BE2C (cell line): Measurements from ENCODE around the gene SOST.
A peak's percentile ranks its signal among the peaks of the same experiment; 100 is the strongest.

Experiments
- DNase-seq: peaks from one replicate; pipeline ENCODE4 v3.0.0-alpha.2; 2020
- H3K27me3 ChIP-seq: fragments of 250-450 bp; sonication (Bioruptor Pico); 2 replicates; pipeline ENCODE4 v1.5.1; 2020; ENCODE audit warnings: mild to moderate bottlenecking
- H3K36me3 ChIP-seq: fragments of 250-450 bp; sonication (Bioruptor Pico); 2 replicates; pipeline ENCODE4 v1.5.1; 2020; ENCODE audit warnings: mild to moderate bottlenecking
- H3K4me1 ChIP-seq: fragments of 250-450 bp; sonication (Bioruptor Pico); 2 replicates; pipeline ENCODE4 v1.5.1; 2020
- H3K4me3 ChIP-seq: 2 replicates; pipeline ENCODE4 v1.5.1; 2011; ENCODE audit warnings: low read depth, low read length
- H3K9me3 ChIP-seq: fragments of 250-450 bp; sonication (Bioruptor Pico); 2 replicates; pipeline ENCODE4 v1.5.1; 2020
- CTCF ChIP-seq: IDR thresholded peaks from 2 replicates; pipeline ENCODE4 v1.5.1; 2012; ENCODE audit warnings: mild to moderate bottlenecking, low read depth, low read length

Gene SOST

GRCh38 chr17:43721537-43722268, 36.9 kb downstream of the SOST start:
- no peak for TF ChIP-seq CTCF
- H3K36me3 ChIP-seq = no peaks in the 10 kb centered on the region
- H3K4me3 ChIP-seq = no peak overlapping the region; the same call in 1 of the 2 replicates
- H3K4me1 ChIP-seq = no peaks in the 10 kb centered on the region
- DNase-seq = no peak
- no peaks in the 10 kb centered on the region for H3K9me3 ChIP-seq
- no peaks in the 10 kb centered on the region; the same call in 1 of the 2 replicates for H3K27me3 ChIP-seq

- DNase-seq = peak; percentile 51
- no peak for TF ChIP-seq CTCF
- H3K4me3 ChIP-seq = peak overlapping the region; percentile 54
These were observed 38.1 kb downstream of the SOST start for GRCh38 chr17:43720311-43721060.

GRCh38 chr17:43719578-43719977, 39.0 kb downstream of the SOST start:
- DNase-seq = no peak
- Histone ChIP-seq H3K36me3 (no peaks in the 10 kb centered on the region), H3K27me3 (no peaks in the 10 kb centered on the region; the same call in 1 of the 2 replicates), H3K4me3 (no peak overlapping the region), H3K4me1 (no peaks in the 10 kb centered on the region), H3K9me3 (no peaks in the 10 kb centered on the region)
- no peak for TF ChIP-seq CTCF

More at GRCh38 chr17:43720311-43721060, 38.1 kb downstream of the SOST start:
- Histone ChIP-seq H3K36me3 (no peaks in the 10 kb centered on the region), H3K9me3 (no peaks in the 10 kb centered on the region), H3K4me1 (no peaks in the 10 kb centered on the region), H3K27me3 (no peaks in the 10 kb centered on the region; the same call in 1 of the 2 replicates)

- no peak for TF ChIP-seq CTCF
- H3K27me3 ChIP-seq = no peaks in the 10 kb centered on the region; the same call in 1 of the 2 replicates
These were observed 40.0 kb downstream of the SOST start for GRCh38 chr17:43718544-43718943.

GRCh38 chr17:43717913-43718312, 40.7 kb downstream of the SOST start:
- Histone ChIP-seq H3K36me3 (no peaks in the 10 kb centered on the region; the same call in 1 of the 2 replicates), H3K4me1 (no peaks in the 10 kb centered on the region), H3K9me3 (no peaks in the 10 kb centered on the region), H3K4me3 (no peak overlapping the region), H3K27me3 (no peaks in the 10 kb centered on the region; the same call in 1 of the 2 replicates)
- DNase-seq = no peak
- TF ChIP-seq CTCF = no peak

More at GRCh38 chr17:43718544-43718943, 40.0 kb downstream of the SOST start:
- Histone ChIP-seq H3K4me1 (no peaks in the 10 kb centered on the region), H3K4me3 (no peak overlapping the region), H3K36me3 (no peaks in the 10 kb centered on the region; the same call in 1 of the 2 replicates), H3K9me3 (no peaks in the 10 kb centered on the region)
- no peak for DNase-seq
